Fibroblast of skin of right quadriceps (primary cell): Measurements from ENCODE around the gene HOXA7.

Experiments used
- DNase-seq: peaks from one replicate; pipeline ENCODE4 v3.0.0-alpha.2; 2013

HOXA7 gene

GRCh38 chr7:27145914-27146412 is 10.5 kb downstream of the HOXA7 start:
- DNase-seq = no peak

- no peak for DNase-seq
These were observed 11.1 kb downstream of the HOXA7 start for GRCh38 chr7:27145165-27145913.

GRCh38 chr7:27144781-27145164 is 11.7 kb downstream of the HOXA7 start:
- no peak for DNase-seq

GRCh38 chr7:27143950-27144780 is 12.3 kb downstream of the HOXA7 start:
- DNase-seq = no peak

- peak; percentile 63 for DNase-seq
These were observed 13.2 kb downstream of the HOXA7 start, which contains the start of gene HOXA5 for GRCh38 chr7:27143023-27143949. Gene HOXA5 (minus strand): TSS chr7:27143681. CDS start chr7:27143607, 74 bp downstream.

GRCh38 chr7:27142580-27143022 is 13.9 kb downstream of the HOXA7 start:
- DNase-seq = no peak

- DNase-seq = no peak
These were observed 14.4 kb downstream of the HOXA7 start for GRCh38 chr7:27141923-27142579.

GRCh38 chr7:27141137-27141922 is 15.1 kb downstream of the HOXA7 start:
- DNase-seq = no peak

- no peak for DNase-seq
These were observed 16.2 kb downstream of the HOXA7 start for GRCh38 chr7:27140126-27140857.

GRCh38 chr7:27139334-27140125 is 16.9 kb downstream of the HOXA7 start:
- no peak for DNase-seq

GRCh38 chr7:27138985-27139333 is 17.5 kb downstream of the HOXA7 start:
- no peak for DNase-seq

- no peak for DNase-seq
These were observed 18.0 kb downstream of the HOXA7 start for GRCh38 chr7:27138472-27138871.

- DNase-seq = peak; percentile 20
These were observed 18.7 kb downstream of the HOXA7 start for GRCh38 chr7:27137640-27138315.

- DNase-seq = peak; percentile 89
These were observed 22.1 kb downstream of the HOXA7 start for GRCh38 chr7:27134392-27134791.

- no peak for DNase-seq
These were observed 22.9 kb downstream of the HOXA7 start for GRCh38 chr7:27133409-27134231.

GRCh38 chr7:27132978-27133377 is 23.5 kb downstream of the HOXA7 start:
- DNase-seq = no peak

- no peak for DNase-seq
These were observed 24.3 kb downstream of the HOXA7 start for GRCh38 chr7:27132214-27132613.

- DNase-seq = no peak
These were observed 25.1 kb downstream of the HOXA7 start for GRCh38 chr7:27131390-27131819.
